Measurements from ENCODE around the gene MIGA2. TPM values are rescaled to one million over a fixed set of nuclear protein-coding genes. Genes with fewer than 3 reads are reported as not detected.
A peak's percentile ranks its signal among the peaks of the same experiment; 100 is the strongest.

Gene MIGA2
- total RNA-seq, 1 donor from 2014 or later, result 37.9 TPM

DNA sequence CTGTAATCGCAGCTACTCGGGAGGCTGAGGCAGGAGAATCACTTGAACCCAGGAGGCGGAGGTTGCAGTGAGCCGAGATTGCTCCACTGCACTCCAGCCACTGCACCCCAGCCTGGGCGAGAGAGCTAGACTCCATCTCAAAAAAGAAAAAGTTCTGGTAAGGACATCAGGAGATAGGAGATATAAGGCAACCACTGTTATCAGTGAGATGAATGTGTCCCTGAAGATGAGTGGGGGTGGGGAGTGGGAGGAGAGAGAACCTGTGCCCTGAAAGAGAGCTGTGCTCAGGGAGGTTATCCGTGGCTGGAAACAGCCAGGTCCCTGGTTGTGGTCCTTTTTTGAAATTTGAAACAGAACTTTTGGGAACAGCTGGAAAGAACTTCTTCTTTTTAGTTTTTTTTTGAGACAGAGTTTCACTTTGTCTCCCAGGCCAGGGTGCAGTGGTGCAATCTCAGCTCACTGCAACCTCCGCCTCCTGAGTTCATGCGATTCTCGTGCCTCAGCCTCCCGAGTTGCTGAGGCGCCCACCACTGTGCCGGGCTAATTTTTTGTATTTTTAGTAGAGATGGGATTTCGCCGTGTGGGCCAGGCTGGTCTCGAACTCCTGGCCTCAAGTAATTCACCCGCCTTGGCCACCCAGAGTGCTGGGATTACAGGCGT lies 77.3 kb downstream of the MIGA2 start:
- DNase-seq (ENCODE audit: low read depth), result no peak

DNA sequence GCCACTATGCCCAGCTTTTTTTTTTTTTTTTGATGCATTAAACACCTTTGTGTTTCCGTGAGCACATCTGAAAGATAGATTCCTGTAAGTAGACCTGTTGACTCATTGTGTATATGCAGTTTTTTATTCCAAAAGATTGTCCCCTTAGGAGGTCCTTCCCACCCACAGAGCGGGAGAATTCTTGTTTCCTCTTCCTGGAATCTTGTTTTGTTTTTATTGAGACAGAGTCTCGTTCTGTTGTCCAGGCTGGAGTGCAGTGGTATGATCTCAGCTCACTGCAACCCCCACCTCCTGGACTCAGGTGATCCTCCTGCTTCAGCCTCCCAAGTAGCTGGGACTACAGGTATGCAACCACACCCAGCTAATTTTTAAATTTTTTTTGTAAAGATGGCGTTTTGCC lies 82.4 kb downstream of the MIGA2 start:
- DNase-seq (ENCODE audit: low read depth), result no peak

DNA sequence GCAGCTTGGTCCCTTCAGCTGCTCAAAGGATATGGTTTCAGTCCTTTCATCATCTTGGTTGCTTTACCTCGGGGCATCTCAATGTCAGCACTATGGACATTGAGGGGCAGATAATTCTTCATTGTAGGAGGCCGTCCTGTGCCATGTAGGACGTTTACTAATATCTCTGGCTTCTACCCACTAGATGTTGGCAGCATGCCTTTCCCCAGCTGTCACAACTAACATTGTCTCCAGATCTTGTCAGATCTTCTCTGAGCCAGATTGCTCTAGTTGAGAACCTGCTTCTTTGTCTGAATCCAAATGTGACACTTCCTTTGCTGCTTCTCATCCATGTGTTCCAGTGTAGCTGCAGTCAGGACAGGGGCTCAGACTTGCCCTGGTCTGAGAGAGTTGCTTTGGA lies 85.1 kb downstream of the MIGA2 start:
- DNase-seq (ENCODE audit: low read depth), result peak; percentile 96

Other genes with a start within 250 kb of the MIGA2 start
- 30.2 and 42.4 TPM in 2 replicates for gene TBC1D13, start 249.4 kb upstream of the MIGA2 start, total RNA-seq
- gene ENDOG, start 218.1 kb upstream of the MIGA2 start, total RNA-seq, result 83.0 and 95.6 TPM in 2 replicates
- gene SPOUT1, start 206.8 kb upstream of the MIGA2 start, total RNA-seq, result 14.0 and 19.3 TPM in 2 replicates
- 9.9 and 13.5 TPM in 2 replicates for gene KYAT1, start 154.7 kb upstream of the MIGA2 start, total RNA-seq
- 35.3 and 51.9 TPM in 2 replicates for gene LRRC8A, start 154.5 kb upstream of the MIGA2 start, total RNA-seq
- 10.0 and 12.3 TPM in 2 replicates for gene PHYHD1, start 115.6 kb upstream of the MIGA2 start, total RNA-seq
- 31.0 and 34.2 TPM in 2 replicates for gene DOLK, start 89.0 kb upstream of the MIGA2 start, total RNA-seq
- gene NUP188, start 88.9 kb upstream of the MIGA2 start, total RNA-seq, result 33.9 and 53.6 TPM in 2 replicates
- gene SH3GLB2, start 8.3 kb upstream of the MIGA2 start, total RNA-seq, result 119 and 154 TPM in 2 replicates
- gene DOLPP1, start 44.5 kb downstream of the MIGA2 start, total RNA-seq, result 11.2 and 11.6 TPM in 2 replicates
- gene CRAT, start 74.2 kb downstream of the MIGA2 start, total RNA-seq, result 87.3 and 102 TPM in 2 replicates
- gene PTPA, start 74.8 kb downstream of the MIGA2 start, total RNA-seq, result 99.5 and 144 TPM in 2 replicates
- 27.9 and 38.4 TPM in 2 replicates for gene IER5L, start 141.6 kb downstream of the MIGA2 start, total RNA-seq